IMR-90 (cell line): ENCODE measurements around the gene HS3ST5.

ENCODE experiments used
- POLR2A ChIP-seq: IDR thresholded peaks from 2 replicates; pipeline ENCODE4 v1.6.1; 2012; ENCODE audit warnings: mild to moderate bottlenecking, low read depth, low read length
- TF ChIP-seq, protein P1 (sequence below): conservative IDR thresholded peaks from 2 replicates; pipeline ENCODE4 v1.5.1; 2012; ENCODE audit warnings: mild to moderate bottlenecking, low read depth, low read length, improper control_type of control experiment
- TF ChIP-seq, protein P2 (sequence below): fragments of 150-350 bp; IDR thresholded peaks from 2 replicates; pipeline ENCODE4 v1.6.1; 2017; ENCODE audit warnings: mild to moderate bottlenecking, antibody characterized with exemption, low read length, low read depth

DNA sequence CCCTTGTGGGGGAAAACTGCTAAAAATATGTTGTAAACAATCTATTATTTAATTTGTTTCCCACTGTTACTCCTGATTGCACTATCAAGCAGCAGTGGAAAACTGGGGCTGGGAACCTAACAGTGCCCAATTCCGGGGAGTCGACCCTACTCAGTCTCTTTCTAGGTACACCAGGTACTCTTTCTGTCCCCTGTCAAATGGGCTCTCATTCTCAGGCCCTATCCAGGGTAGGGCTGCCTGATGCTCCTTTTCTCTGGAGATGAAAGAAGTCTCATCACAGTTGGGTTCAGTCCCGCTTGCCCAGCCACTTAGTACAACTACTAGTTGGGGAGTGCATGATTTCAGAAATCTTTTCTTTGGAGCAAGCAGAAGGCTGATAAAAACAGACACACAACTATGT lies 52.0 kb downstream of the HS3ST5 start:
- TF ChIP-seq, protein P1, sequence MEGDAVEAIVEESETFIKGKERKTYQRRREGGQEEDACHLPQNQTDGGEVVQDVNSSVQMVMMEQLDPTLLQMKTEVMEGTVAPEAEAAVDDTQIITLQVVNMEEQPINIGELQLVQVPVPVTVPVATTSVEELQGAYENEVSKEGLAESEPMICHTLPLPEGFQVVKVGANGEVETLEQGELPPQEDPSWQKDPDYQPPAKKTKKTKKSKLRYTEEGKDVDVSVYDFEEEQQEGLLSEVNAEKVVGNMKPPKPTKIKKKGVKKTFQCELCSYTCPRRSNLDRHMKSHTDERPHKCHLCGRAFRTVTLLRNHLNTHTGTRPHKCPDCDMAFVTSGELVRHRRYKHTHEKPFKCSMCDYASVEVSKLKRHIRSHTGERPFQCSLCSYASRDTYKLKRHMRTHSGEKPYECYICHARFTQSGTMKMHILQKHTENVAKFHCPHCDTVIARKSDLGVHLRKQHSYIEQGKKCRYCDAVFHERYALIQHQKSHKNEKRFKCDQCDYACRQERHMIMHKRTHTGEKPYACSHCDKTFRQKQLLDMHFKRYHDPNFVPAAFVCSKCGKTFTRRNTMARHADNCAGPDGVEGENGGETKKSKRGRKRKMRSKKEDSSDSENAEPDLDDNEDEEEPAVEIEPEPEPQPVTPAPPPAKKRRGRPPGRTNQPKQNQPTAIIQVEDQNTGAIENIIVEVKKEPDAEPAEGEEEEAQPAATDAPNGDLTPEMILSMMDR: no peak
- no peak for TF ChIP-seq POLR2A
- TF ChIP-seq, protein P2, sequence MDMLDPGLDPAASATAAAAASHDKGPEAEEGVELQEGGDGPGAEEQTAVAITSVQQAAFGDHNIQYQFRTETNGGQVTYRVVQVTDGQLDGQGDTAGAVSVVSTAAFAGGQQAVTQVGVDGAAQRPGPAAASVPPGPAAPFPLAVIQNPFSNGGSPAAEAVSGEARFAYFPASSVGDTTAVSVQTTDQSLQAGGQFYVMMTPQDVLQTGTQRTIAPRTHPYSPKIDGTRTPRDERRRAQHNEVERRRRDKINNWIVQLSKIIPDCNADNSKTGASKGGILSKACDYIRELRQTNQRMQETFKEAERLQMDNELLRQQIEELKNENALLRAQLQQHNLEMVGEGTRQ: no peak
